Vagina (tissue), 2 donors: ENCODE data around the gene EBF3.

ENCODE experiments used
- POLR2A ChIP-seq, 2 donors: fragments of 450-650 bp; IDR thresholded peaks; one replicate each; pipeline ENCODE4 v1.6.1; 2017; ENCODE audit warnings: antibody characterized with exemption in 2 of 2, mild to moderate bottlenecking in 2 of 2, moderate library complexity in 2 of 2
- POLR2AphosphoS5 ChIP-seq, 2 donors: sonication (generic); formaldehyde crosslinking; IDR thresholded peaks; one replicate each; pipeline ENCODE4 v1.9.0; 2017; ENCODE audit warnings: antibody characterized with exemption in 2 of 2, mild to moderate bottlenecking in 2 of 2, low read depth in 1 of 2; ENCODE audit not compliant: insufficient read depth in 1 of 2
- TF ChIP-seq, protein P1 (sequence below), 3 experiments: fragments of 450-650 bp in 2 of 3; fragments of 200-600 bp in 1 of 3; sonication (generic) in 1 of 3; IDR thresholded peaks; one replicate each; pipeline ENCODE4 v1.5.1; 2017 to 2019; ENCODE audit warnings: antibody characterized with exemption in 3 of 3, mild to moderate bottlenecking in 2 of 3, moderate library complexity in 2 of 3

GRCh38 chr10:129942019-129942277 lies 22.1 kb downstream of the EBF3 start:
- TF ChIP-seq POLR2A (IDR thresholded peaks at IDR 0.05): no peak
- TF ChIP-seq, protein P1, sequence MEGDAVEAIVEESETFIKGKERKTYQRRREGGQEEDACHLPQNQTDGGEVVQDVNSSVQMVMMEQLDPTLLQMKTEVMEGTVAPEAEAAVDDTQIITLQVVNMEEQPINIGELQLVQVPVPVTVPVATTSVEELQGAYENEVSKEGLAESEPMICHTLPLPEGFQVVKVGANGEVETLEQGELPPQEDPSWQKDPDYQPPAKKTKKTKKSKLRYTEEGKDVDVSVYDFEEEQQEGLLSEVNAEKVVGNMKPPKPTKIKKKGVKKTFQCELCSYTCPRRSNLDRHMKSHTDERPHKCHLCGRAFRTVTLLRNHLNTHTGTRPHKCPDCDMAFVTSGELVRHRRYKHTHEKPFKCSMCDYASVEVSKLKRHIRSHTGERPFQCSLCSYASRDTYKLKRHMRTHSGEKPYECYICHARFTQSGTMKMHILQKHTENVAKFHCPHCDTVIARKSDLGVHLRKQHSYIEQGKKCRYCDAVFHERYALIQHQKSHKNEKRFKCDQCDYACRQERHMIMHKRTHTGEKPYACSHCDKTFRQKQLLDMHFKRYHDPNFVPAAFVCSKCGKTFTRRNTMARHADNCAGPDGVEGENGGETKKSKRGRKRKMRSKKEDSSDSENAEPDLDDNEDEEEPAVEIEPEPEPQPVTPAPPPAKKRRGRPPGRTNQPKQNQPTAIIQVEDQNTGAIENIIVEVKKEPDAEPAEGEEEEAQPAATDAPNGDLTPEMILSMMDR (IDR thresholded peaks at IDR 0.05): no peak
- TF ChIP-seq POLR2AphosphoS5 (IDR thresholded peaks at IDR 0.05; ENCODE audit: insufficient read depth in 1 of 2, low read depth in 1 of 2): no peak
